Fibroblast of skin of left quadriceps (primary cell): Measurements from ENCODE around the gene COMMD3.

ENCODE experiments used
- DNase-seq, 2 experiments: peaks; one replicate each; pipeline ENCODE4 v3.0.0-alpha.2; 2013; ENCODE audit warnings: low read depth in 2 of 2

COMMD3 gene

GRCh38 chr10:22366771-22367170, 50.6 kb downstream of the COMMD3 start:
- DNase-seq = no peak

DNA sequence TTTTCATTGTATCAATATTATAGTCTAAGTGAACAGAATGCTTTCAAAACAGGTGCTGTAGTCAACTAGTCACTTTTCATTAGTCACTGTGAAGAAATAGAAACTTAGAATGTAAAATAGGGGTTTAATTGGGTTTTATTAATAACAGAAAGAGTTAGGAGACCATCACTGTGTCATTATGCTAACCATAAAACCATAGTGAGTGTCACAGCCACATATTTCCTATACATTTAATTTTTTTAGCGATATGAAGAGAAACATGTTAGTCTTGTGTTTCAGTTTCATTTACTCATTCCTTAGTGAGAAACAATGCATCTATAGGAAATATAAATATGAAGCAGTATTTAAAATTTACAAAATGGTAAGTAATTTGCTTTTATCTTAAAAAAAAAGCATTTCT, 51.3 kb downstream of the COMMD3 start:
- DNase-seq = no peak

- DNase-seq = no peak
These were observed 52.2 kb downstream of the COMMD3 start for GRCh38 chr10:22368402-22368801.

DNA sequence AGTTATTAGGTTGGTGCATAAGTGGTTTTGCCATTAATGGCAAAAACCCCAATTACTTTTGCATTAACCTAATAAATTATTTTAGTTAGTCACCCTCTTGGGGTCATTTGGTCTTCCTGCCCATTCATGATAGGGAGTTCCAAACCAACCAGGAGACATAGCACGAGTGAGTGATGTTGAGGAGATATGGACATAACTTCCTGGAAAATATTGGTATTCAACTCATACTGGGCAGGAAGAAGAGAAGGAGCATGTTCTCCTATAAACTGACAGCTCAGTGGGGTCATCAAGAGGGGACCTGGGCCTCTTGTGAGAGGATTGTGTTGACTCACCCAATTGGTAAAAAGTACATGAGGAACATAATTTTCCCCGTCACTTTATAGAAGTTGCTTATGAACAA, 52.8 kb downstream of the COMMD3 start:
- no peak for DNase-seq

DNA sequence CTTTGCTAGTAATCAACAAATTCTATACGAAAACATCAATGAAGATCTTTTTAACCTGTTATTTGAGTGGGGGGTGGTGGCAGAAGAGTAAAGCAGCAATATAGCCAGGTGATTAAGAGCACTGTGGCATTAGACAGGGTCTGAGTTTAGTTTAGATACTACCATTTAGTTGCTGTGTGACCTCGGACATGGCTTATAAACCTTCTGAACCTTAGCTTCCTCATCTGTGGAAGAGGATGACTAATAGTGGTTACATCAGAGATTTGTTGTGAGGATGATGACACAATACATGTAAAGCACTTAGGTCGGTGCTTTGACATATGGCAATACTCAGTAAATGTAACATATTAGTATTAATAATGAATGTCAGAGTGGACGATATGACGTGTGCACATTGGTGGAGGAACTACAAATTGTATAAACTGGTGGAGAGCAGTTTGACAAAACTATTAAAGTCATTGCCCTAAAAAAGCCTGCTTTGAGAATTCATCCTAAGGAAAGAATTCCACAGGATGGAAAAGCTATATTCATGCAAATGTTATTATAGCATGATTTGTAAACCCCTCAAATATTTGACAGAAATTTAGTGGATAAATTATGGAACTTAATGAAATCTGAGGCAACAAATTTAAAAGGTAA, 53.4 kb downstream of the COMMD3 start:
- no peak for DNase-seq
